Stomach (tissue), 4 donors: ENCODE results near the gene PIP5K1B.

ENCODE experiments used
- EP300 ChIP-seq: sonication (generic); formaldehyde crosslinking; IDR thresholded peaks from one replicate; pipeline ENCODE4 v1.6.1; 2017; ENCODE audit warnings: antibody characterized with exemption
- TF ChIP-seq, protein P1 (sequence below), 7 experiments: fragments of 450-650 bp in 4 of 7; fragments of 200-600 bp in 3 of 7; sonication (generic) in 3 of 7; IDR thresholded peaks; one replicate each; pipeline ENCODE4 v1.5.1; 2016 to 2019; ENCODE audit warnings: antibody characterized with exemption in 7 of 7, control low read depth in 2 of 7, mild to moderate bottlenecking in 1 of 7

- TF ChIP-seq, protein P1, sequence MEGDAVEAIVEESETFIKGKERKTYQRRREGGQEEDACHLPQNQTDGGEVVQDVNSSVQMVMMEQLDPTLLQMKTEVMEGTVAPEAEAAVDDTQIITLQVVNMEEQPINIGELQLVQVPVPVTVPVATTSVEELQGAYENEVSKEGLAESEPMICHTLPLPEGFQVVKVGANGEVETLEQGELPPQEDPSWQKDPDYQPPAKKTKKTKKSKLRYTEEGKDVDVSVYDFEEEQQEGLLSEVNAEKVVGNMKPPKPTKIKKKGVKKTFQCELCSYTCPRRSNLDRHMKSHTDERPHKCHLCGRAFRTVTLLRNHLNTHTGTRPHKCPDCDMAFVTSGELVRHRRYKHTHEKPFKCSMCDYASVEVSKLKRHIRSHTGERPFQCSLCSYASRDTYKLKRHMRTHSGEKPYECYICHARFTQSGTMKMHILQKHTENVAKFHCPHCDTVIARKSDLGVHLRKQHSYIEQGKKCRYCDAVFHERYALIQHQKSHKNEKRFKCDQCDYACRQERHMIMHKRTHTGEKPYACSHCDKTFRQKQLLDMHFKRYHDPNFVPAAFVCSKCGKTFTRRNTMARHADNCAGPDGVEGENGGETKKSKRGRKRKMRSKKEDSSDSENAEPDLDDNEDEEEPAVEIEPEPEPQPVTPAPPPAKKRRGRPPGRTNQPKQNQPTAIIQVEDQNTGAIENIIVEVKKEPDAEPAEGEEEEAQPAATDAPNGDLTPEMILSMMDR (IDR thresholded peaks at IDR 0.05): no peak
- no peak for TF ChIP-seq EP300
Measured at GRCh38 chr9:68706363-68707201, 1.5 kb downstream of the PIP5K1B start.
